GM10266 (cell line): Measurements from ENCODE around the gene NKX2-2.

Experiments
- DNase-seq: peaks from one replicate; pipeline ENCODE4 v3.0.0; 2012; ENCODE audit errors: extremely low spot score
- CTCF ChIP-seq: IDR thresholded peaks from 2 replicates; pipeline ENCODE4 v1.5.1; 2012; ENCODE audit warnings: mild to moderate bottlenecking, low read depth; ENCODE audit not compliant: control insufficient read depth, insufficient read depth; ENCODE audit errors: missing control alignments

NKX2-2 gene

GRCh38 chr20:21507400-21508229 lies 6.2 kb downstream of the NKX2-2 start:
- DNase-seq: peak; percentile 30
- no peak for TF ChIP-seq CTCF

GRCh38 chr20:21505810-21506530 lies 7.9 kb downstream of the NKX2-2 start:
- TF ChIP-seq CTCF: peak; percentile 83
- peak; percentile 87 for DNase-seq

GRCh38 chr20:21505161-21505809 lies 8.6 kb downstream of the NKX2-2 start:
- DNase-seq: peak; percentile 87

GRCh38 chr20:21504323-21504722 lies 9.5 kb downstream of the NKX2-2 start:
- no peak for TF ChIP-seq CTCF
- DNase-seq: peak; percentile 20

More at GRCh38 chr20:21505161-21505809, 8.6 kb downstream of the NKX2-2 start:
- TF ChIP-seq CTCF: peak; percentile 93

GRCh38 chr20:21503345-21503744 lies 10.5 kb downstream of the NKX2-2 start:
- no peak for TF ChIP-seq CTCF
- peak; percentile 70 for DNase-seq

GRCh38 chr20:21501184-21501583 lies 12.7 kb downstream of the NKX2-2 start:
- TF ChIP-seq CTCF: no peak
- DNase-seq: no peak
